HPDE6-E6E7 (cell line): ENCODE results near the gene CBLB.

ENCODE experiments used
- DNase-seq: peaks from one replicate; pipeline ENCODE4 v3.0.0; 2011; ENCODE audit warnings: missing footprints; ENCODE audit errors: extremely low spot score

The CBLB gene

GRCh38 chr3:105846809-105847208 lies 22.0 kb downstream of the CBLB start:
- DNase-seq = no peak

GRCh38 chr3:105845488-105845887 lies 23.3 kb downstream of the CBLB start:
- no peak for DNase-seq

- DNase-seq = no peak
Measured at GRCh38 chr3:105844704-105845103, 24.1 kb downstream of the CBLB start.

- no peak for DNase-seq
Measured at GRCh38 chr3:105843994-105844393, 24.8 kb downstream of the CBLB start.

- no peak for DNase-seq
Measured at GRCh38 chr3:105842943-105843342, 25.9 kb downstream of the CBLB start.

- no peak for DNase-seq
Measured at GRCh38 chr3:105842449-105842848, 26.4 kb downstream of the CBLB start.

GRCh38 chr3:105837947-105838346 lies 30.9 kb downstream of the CBLB start:
- DNase-seq = no peak

- no peak for DNase-seq
Measured at GRCh38 chr3:105837143-105837740, 31.6 kb downstream of the CBLB start.

- no peak for DNase-seq
Measured at GRCh38 chr3:105836533-105836932, 32.3 kb downstream of the CBLB start.

- DNase-seq = no peak
Measured at GRCh38 chr3:105835606-105836005, 33.2 kb downstream of the CBLB start.

- DNase-seq = no peak
Measured at GRCh38 chr3:105834768-105835167, 34.0 kb downstream of the CBLB start.

GRCh38 chr3:105832644-105833043 lies 36.2 kb downstream of the CBLB start:
- no peak for DNase-seq

GRCh38 chr3:105830836-105831235 lies 38.0 kb downstream of the CBLB start:
- no peak for DNase-seq

- no peak for DNase-seq
Measured at GRCh38 chr3:105829871-105830622, 38.8 kb downstream of the CBLB start.

GRCh38 chr3:105829229-105829628 lies 39.6 kb downstream of the CBLB start:
- no peak for DNase-seq

- DNase-seq = no peak
Measured at GRCh38 chr3:105828703-105829102, 40.1 kb downstream of the CBLB start.

GRCh38 chr3:105827959-105828358 lies 40.9 kb downstream of the CBLB start:
- DNase-seq = peak; percentile 34

- no peak for DNase-seq
Measured at GRCh38 chr3:105826778-105827634, 41.8 kb downstream of the CBLB start.

GRCh38 chr3:105824129-105824528 lies 44.7 kb downstream of the CBLB start:
- no peak for DNase-seq

- DNase-seq = peak; percentile 67
Measured at GRCh38 chr3:105823149-105823867, 45.5 kb downstream of the CBLB start.

- no peak for DNase-seq
Measured at GRCh38 chr3:105822171-105823123, 46.4 kb downstream of the CBLB start.
